Measurements from ENCODE around the gene ZNF440. TPM values are rescaled to one million over a fixed set of nuclear protein-coding genes. Genes with fewer than 3 reads are reported as not detected.
"Not testable (repeated sequence)": the region's sequence is repeated elsewhere in the genome, so short reads cannot be mapped to it uniquely, and the experiment has no call there.

The ZNF440 gene
- total and polyA plus RNA-seq, 2 experiments from 2014 or later, result 5.7 to 15.5 TPM

GRCh38 chr19:11856596-11857250 is 42.6 kb downstream of the ZNF440 start:
- H3K9me3 ChIP-seq (ENCODE audit: low read depth), result no peaks in the 10 kb centered on the region
- no peaks in the 10 kb centered on the region for H3K27me3 ChIP-seq
- H3K27ac ChIP-seq, result no peak overlapping the region
- no peaks in the 10 kb centered on the region for H3K36me3 ChIP-seq
- DNase-seq (ENCODE audit: low read depth in 1 of 2, low spot score in 1 of 2), result no peak
- TF ChIP-seq CTCF (IDR thresholded peaks at IDR 0.05; ENCODE audit: low read depth, low read length), result no peak
- no peak overlapping the region for H3K4me3 ChIP-seq
- no peaks in the 10 kb centered on the region for H3K4me1 ChIP-seq (ENCODE audit: low read depth)

- H3K27me3 ChIP-seq, result no peaks in the 10 kb centered on the region
- DNase-seq (ENCODE audit: low read depth in 1 of 2, low spot score in 1 of 2), result no peak
- no peaks in the 10 kb centered on the region for H3K9me3 ChIP-seq (ENCODE audit: low read depth)
- TF ChIP-seq CTCF (IDR thresholded peaks at IDR 0.05; ENCODE audit: low read depth, low read length), result no peak
- no peaks in the 10 kb centered on the region for H3K36me3 ChIP-seq
- H3K4me3 ChIP-seq, result no peak overlapping the region
- no peaks in the 10 kb centered on the region for H3K4me1 ChIP-seq (ENCODE audit: low read depth)
- H3K27ac ChIP-seq, result no peak overlapping the region
These were observed 46.6 kb downstream of the ZNF440 start for GRCh38 chr19:11860721-11861120.

- no peaks in the 10 kb centered on the region for H3K4me1 ChIP-seq (ENCODE audit: low read depth)
- no peak for DNase-seq (ENCODE audit: low read depth in 1 of 2, low spot score in 1 of 2)
- no peaks in the 10 kb centered on the region for H3K27me3 ChIP-seq
- H3K27ac ChIP-seq, result no peak overlapping the region
- no peak for TF ChIP-seq CTCF (IDR thresholded peaks at IDR 0.05; ENCODE audit: low read depth, low read length)
- H3K9me3 ChIP-seq (ENCODE audit: low read depth), result no peaks in the 10 kb centered on the region
- no peak overlapping the region for H3K4me3 ChIP-seq
- no peaks in the 10 kb centered on the region for H3K36me3 ChIP-seq
These were observed 47.2 kb downstream of the ZNF440 start for GRCh38 chr19:11861301-11861700.

GRCh38 chr19:11867766-11868165 is 53.7 kb downstream of the ZNF440 start:
- not testable (repeated sequence) for H3K27ac ChIP-seq; DNase-seq (ENCODE audit: low read depth in 1 of 2, low spot score in 1 of 2); H3K27me3 ChIP-seq; H3K4me1 ChIP-seq (ENCODE audit: low read depth); H3K4me3 ChIP-seq; H3K36me3 ChIP-seq; H3K9me3 ChIP-seq (ENCODE audit: low read depth)

GRCh38 chr19:11868188-11868587 is 54.1 kb downstream of the ZNF440 start:
- H3K9me3 ChIP-seq (ENCODE audit: low read depth), result no peaks in the 10 kb centered on the region
- no peak overlapping the region for H3K4me3 ChIP-seq
- H3K36me3 ChIP-seq, result no peaks in the 10 kb centered on the region

More at GRCh38 chr19:11868188-11868587, 54.1 kb downstream of the ZNF440 start:
- no peak for DNase-seq (ENCODE audit: low read depth in 1 of 2, low spot score in 1 of 2)
- H3K27me3 ChIP-seq, result no peaks in the 10 kb centered on the region
- TF ChIP-seq CTCF (IDR thresholded peaks at IDR 0.05; ENCODE audit: low read depth, low read length), result no peak
- no peaks in the 10 kb centered on the region for H3K4me1 ChIP-seq (ENCODE audit: low read depth)
- no peak overlapping the region for H3K27ac ChIP-seq

Measured in cardiac muscle cell (in vitro differentiated cells and primary cell).